ENCODE data around the gene RASIP1. TPM values are rescaled to one million over a fixed set of nuclear protein-coding genes. Genes with fewer than 3 reads are reported as not detected.

The RASIP1 gene
- total RNA-seq, 1 donor from 2014 or later: 192 TPM

DNA sequence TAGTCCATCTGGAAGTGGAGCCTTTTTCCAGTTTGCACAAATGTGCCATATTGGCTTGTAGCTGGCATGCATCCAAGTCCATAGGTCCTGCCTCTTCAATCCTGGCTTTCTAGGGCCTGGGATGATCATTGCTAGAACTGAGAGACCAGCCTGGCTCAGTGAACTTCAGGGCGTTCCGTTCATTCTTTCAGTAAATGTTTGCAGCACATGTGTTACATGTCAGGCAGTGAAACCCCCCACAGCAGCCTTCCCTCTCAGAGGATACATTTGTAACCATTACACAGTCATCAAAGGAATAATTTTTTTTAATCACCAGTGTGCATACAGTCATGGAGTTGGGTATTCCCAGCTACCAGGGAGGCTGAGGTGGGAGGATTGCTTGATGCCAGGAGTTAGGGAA, 35.0 kb downstream of the RASIP1 start:
- no peaks in the 10 kb centered on the region for H3K4me1 Mint-ChIP-seq (ENCODE audit: unreplicated experiment)
- peaks cover 6% of the 10 kb centered on the region for H3K27me3 Mint-ChIP-seq (ENCODE audit: unreplicated experiment)
- no peak for DNase-seq (ENCODE audit: low spot score)
- TF ChIP-seq, protein P1, sequence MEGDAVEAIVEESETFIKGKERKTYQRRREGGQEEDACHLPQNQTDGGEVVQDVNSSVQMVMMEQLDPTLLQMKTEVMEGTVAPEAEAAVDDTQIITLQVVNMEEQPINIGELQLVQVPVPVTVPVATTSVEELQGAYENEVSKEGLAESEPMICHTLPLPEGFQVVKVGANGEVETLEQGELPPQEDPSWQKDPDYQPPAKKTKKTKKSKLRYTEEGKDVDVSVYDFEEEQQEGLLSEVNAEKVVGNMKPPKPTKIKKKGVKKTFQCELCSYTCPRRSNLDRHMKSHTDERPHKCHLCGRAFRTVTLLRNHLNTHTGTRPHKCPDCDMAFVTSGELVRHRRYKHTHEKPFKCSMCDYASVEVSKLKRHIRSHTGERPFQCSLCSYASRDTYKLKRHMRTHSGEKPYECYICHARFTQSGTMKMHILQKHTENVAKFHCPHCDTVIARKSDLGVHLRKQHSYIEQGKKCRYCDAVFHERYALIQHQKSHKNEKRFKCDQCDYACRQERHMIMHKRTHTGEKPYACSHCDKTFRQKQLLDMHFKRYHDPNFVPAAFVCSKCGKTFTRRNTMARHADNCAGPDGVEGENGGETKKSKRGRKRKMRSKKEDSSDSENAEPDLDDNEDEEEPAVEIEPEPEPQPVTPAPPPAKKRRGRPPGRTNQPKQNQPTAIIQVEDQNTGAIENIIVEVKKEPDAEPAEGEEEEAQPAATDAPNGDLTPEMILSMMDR (IDR thresholded peaks at IDR 0.05; ENCODE audit: unreplicated experiment): no peak
- no peak overlapping the region for H3K27ac Mint-ChIP-seq (ENCODE audit: unreplicated experiment)
- H3K9me3 Mint-ChIP-seq (ENCODE audit: unreplicated experiment): no peaks in the 10 kb centered on the region
- peaks cover 8% of the 10 kb centered on the region for H3K36me3 Mint-ChIP-seq (ENCODE audit: low read depth, unreplicated experiment)
- H3K4me3 Mint-ChIP-seq (ENCODE audit: unreplicated experiment): no peak overlapping the region

DNA sequence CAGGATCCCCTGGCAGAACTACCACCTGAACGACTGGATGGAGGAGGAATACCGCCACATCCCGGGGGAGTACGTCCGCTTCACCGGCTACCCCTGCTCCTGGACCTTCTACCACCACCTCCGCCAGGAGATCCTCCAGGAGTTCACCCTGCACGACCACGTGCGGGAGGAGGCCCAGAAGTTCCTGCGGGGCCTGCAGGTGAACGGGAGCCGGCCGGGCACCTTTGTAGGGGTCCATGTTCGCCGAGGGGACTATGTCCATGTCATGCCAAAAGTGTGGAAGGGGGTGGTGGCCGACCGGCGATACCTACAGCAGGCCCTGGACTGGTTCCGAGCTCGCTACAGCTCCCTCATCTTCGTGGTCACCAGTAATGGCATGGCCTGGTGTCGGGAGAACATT, 37.1 kb downstream of the RASIP1 start:
- H3K9me3 Mint-ChIP-seq (ENCODE audit: unreplicated experiment): no peaks in the 10 kb centered on the region
- peaks cover 4% of the 10 kb centered on the region for H3K4me1 Mint-ChIP-seq (ENCODE audit: unreplicated experiment)
- no peak overlapping the region for H3K27ac Mint-ChIP-seq (ENCODE audit: unreplicated experiment)
- no peak for DNase-seq (ENCODE audit: low spot score)
- TF ChIP-seq, protein P1 (IDR thresholded peaks at IDR 0.05; ENCODE audit: unreplicated experiment): no peak
- peaks cover 8% of the 10 kb centered on the region for H3K36me3 Mint-ChIP-seq (ENCODE audit: low read depth, unreplicated experiment)
- H3K27me3 Mint-ChIP-seq (ENCODE audit: unreplicated experiment): peaks cover 5% of the 10 kb centered on the region
- H3K4me3 Mint-ChIP-seq (ENCODE audit: unreplicated experiment): no peak overlapping the region

GRCh38 chr19:48702701-48703100, 37.7 kb downstream of the RASIP1 start:
- H3K4me1 Mint-ChIP-seq (ENCODE audit: unreplicated experiment): peaks cover 8% of the 10 kb centered on the region
- H3K4me3 Mint-ChIP-seq (ENCODE audit: unreplicated experiment): peak overlapping the region; percentile 11
- H3K27ac Mint-ChIP-seq (ENCODE audit: unreplicated experiment): no peak overlapping the region
- H3K9me3 Mint-ChIP-seq (ENCODE audit: unreplicated experiment): no peaks in the 10 kb centered on the region
- H3K27me3 Mint-ChIP-seq (ENCODE audit: unreplicated experiment): peaks cover 4% of the 10 kb centered on the region
- peaks cover 8% of the 10 kb centered on the region for H3K36me3 Mint-ChIP-seq (ENCODE audit: low read depth, unreplicated experiment)
- TF ChIP-seq, protein P1 (IDR thresholded peaks at IDR 0.05; ENCODE audit: unreplicated experiment): no peak
- DNase-seq (ENCODE audit: low spot score): no peak

DNA sequence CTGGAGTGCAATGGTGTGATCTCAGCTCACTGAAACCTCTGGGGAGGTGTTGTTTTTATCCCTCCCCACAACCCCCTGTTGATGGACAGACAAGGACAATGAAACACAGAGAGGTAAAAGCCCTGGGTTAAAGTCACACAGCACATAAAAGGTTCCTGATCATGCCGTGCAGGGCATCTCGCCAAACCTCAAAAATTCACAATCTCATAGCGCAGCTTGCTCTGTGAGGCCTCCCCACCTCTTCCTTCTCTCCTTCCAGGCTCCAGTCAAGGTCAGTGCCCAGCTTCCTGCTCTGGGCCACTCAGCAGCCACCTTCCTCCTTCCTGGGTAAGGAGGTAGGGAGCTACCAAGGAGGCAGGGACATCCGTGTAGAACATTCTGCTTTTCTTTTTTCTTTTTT, 42.4 kb downstream of the RASIP1 start:
- H3K27me3 Mint-ChIP-seq (ENCODE audit: unreplicated experiment): peaks cover 8% of the 10 kb centered on the region
- H3K4me3 Mint-ChIP-seq (ENCODE audit: unreplicated experiment): peak overlapping the region; percentile 62
- H3K36me3 Mint-ChIP-seq (ENCODE audit: low read depth, unreplicated experiment): peaks cover 8% of the 10 kb centered on the region
- H3K27ac Mint-ChIP-seq (ENCODE audit: unreplicated experiment): peak overlapping the region; percentile 30
- H3K9me3 Mint-ChIP-seq (ENCODE audit: unreplicated experiment): no peaks in the 10 kb centered on the region
- TF ChIP-seq, protein P1 (IDR thresholded peaks at IDR 0.05; ENCODE audit: unreplicated experiment): no peak
- peaks cover 13% of the 10 kb centered on the region for H3K4me1 Mint-ChIP-seq (ENCODE audit: unreplicated experiment)
- DNase-seq (ENCODE audit: low spot score): no peak

- Mint-ChIP-seq H3K27me3 (ENCODE audit: unreplicated experiment) (peaks cover 8% of the 10 kb centered on the region), H3K36me3 (ENCODE audit: low read depth, unreplicated experiment) (peaks cover 5% of the 10 kb centered on the region), H3K4me3 (ENCODE audit: unreplicated experiment) (peak overlapping the region; percentile 89), H3K9me3 (ENCODE audit: unreplicated experiment) (no peaks in the 10 kb centered on the region), H3K27ac (ENCODE audit: unreplicated experiment) (peak overlapping the region; percentile 77), H3K4me1 (ENCODE audit: unreplicated experiment) (peaks cover 13% of the 10 kb centered on the region)
- peak; percentile 38 for DNase-seq (ENCODE audit: low spot score)
- TF ChIP-seq, protein P1 (IDR thresholded peaks at IDR 0.05; ENCODE audit: unreplicated experiment): no peak
Observed at GRCh38 chr19:48696353-48697010, 43.9 kb downstream of the RASIP1 start.

Measured in endothelial cell (in vitro differentiated cells).